ENCODE results near the gene ARL16. TPM values are rescaled to one million over a fixed set of nuclear protein-coding genes. Genes with fewer than 3 reads are reported as not detected.

ARL16 gene
- total RNA-seq, 1 donor from 2014 or later, result 19.5 TPM

DNA sequence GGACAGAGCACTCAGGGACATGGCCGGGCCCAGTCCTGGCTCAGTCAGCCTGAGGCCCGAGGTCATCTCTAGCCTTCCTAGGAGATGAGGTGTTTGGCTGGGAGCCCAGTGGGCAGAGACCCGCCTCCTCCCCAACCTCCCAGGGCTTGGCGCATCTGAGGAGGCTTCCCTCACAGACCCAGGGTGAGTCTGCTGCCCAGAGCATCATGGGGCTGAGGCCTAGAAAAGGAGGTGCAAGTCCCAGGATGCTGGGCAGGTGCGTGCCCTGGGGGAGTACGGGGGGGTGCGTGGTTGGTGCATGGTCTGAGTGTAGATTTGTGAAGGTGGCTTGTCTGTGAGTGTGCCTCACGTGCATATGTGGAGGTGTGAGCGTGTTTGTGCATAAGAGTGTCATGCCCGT, 31.9 kb downstream of the ARL16 start:
- no peak overlapping the region for H3K27ac ChIP-seq
- TF ChIP-seq, protein P1, sequence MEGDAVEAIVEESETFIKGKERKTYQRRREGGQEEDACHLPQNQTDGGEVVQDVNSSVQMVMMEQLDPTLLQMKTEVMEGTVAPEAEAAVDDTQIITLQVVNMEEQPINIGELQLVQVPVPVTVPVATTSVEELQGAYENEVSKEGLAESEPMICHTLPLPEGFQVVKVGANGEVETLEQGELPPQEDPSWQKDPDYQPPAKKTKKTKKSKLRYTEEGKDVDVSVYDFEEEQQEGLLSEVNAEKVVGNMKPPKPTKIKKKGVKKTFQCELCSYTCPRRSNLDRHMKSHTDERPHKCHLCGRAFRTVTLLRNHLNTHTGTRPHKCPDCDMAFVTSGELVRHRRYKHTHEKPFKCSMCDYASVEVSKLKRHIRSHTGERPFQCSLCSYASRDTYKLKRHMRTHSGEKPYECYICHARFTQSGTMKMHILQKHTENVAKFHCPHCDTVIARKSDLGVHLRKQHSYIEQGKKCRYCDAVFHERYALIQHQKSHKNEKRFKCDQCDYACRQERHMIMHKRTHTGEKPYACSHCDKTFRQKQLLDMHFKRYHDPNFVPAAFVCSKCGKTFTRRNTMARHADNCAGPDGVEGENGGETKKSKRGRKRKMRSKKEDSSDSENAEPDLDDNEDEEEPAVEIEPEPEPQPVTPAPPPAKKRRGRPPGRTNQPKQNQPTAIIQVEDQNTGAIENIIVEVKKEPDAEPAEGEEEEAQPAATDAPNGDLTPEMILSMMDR (IDR thresholded peaks at IDR 0.05), result no peak
- H3K9me3 ChIP-seq, result no peaks in the 10 kb centered on the region
- intact Hi-C loops (cut with DNase I), result no loop called here
- ATAC-seq (no peak), DNase-seq (no peak)
- no peak overlapping the region for H3K4me3 ChIP-seq
- H3K4me1 ChIP-seq, result no peaks in the 10 kb centered on the region
- no peaks in the 10 kb centered on the region for H3K36me3 ChIP-seq
- H3K27me3 ChIP-seq, result peaks cover 35% of the 10 kb centered on the region

DNA sequence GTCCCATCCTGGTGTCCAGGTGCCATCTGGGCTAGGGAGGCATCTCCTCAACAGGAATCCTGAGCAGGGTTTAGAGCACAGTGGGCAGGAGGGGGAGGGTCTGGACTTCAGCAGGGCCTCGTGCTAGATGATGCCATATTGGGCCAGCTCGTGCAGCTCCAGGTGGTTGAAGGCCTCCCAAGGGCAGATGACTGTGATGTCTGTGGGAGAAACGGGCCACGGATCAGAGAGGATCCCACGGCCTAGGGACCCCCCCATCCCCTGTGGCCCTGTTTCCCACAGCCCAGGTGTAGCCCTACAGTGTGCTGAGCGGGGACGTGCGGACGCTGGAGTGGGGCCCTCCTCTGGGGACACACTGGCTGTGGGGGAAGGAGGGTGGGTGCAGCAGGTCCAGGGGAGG, 32.6 kb downstream of the ARL16 start:
- ATAC-seq (no peak), DNase-seq (no peak)
- H3K4me3 ChIP-seq, result no peak overlapping the region
- H3K27ac ChIP-seq, result no peak overlapping the region
- H3K9me3 ChIP-seq, result no peaks in the 10 kb centered on the region
- H3K27me3 ChIP-seq, result peaks cover 35% of the 10 kb centered on the region
- H3K4me1 ChIP-seq, result no peaks in the 10 kb centered on the region
- intact Hi-C loops (cut with DNase I), result no loop called here
- no peaks in the 10 kb centered on the region for H3K36me3 ChIP-seq
- TF ChIP-seq, protein P1 (IDR thresholded peaks at IDR 0.05), result no peak

DNA sequence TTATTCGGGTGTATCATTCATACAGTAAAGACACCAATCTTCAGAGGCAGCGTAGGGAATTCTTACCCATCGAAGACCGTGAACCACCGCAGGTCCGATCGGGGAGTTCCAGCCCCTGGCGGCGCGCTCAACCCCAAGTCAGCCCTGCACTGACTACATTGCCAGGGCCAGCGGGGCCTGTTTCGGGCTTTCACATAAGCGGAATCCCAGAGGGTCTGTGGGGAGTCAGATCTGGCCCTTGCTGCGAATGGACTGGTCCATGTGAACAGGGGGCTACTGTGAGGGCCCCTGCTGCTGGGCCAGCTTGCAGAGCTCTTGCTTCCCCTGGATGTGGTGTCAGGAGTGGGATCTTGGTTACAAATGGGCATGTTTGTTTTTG, 34.9 kb downstream of the ARL16 start:
- no peaks in the 10 kb centered on the region for H3K36me3 ChIP-seq
- no peaks in the 10 kb centered on the region for H3K9me3 ChIP-seq
- TF ChIP-seq, protein P1 (IDR thresholded peaks at IDR 0.05), result no peak
- no peak overlapping the region for H3K4me3 ChIP-seq
- no peaks in the 10 kb centered on the region for H3K4me1 ChIP-seq
- intact Hi-C loops (cut with DNase I), result no loop called here
- DNase-seq (no peak), ATAC-seq (no peak)
- H3K27ac ChIP-seq, result no peak overlapping the region
- H3K27me3 ChIP-seq, result peaks cover 35% of the 10 kb centered on the region

DNA sequence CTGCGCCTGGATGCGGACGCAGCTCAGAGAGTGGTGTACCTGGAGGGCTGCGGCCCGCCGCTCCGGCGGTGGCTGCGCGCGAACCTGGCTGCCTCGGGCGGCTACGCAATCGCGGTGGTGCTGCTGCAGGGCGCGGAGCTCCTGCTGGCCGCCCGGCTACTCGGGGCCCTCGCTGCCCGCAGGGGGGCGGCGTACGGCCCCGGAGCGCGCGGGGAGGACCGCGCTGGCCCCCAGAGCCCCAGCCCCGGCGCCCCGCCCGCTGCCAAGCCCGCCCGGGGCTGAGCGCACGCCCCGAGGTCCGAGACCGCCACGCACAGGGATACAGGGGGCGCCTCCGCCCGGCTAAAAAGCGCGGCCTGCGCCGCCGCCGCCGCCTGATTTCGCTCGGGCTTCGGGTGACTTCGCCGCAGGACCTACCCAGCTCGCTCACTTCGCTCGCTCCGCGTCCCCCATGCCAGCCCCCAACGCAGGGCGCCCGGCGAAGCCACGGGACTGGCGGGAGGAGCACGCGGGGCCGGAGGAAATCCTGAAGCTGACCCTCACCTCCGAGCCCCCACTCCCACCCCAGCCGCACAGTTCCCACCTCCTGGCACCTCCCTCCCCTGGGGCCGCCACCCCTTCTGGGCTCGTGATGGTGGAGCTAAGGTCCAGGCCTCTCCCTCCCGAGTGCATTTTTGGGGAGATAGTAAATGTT, 35.4 kb downstream of the ARL16 start:
- Histone ChIP-seq H3K27ac (no peak overlapping the region), H3K36me3 (no peaks in the 10 kb centered on the region), H3K4me1 (no peaks in the 10 kb centered on the region), H3K4me3 (no peak overlapping the region), H3K27me3 (peaks cover 35% of the 10 kb centered on the region), H3K9me3 (no peaks in the 10 kb centered on the region)
- ATAC-seq, result no peak
- DNase-seq, result no peak
- intact Hi-C loops (cut with DNase I), result no loop called here
- TF ChIP-seq, protein P1 (IDR thresholded peaks at IDR 0.05), result no peak

DNA sequence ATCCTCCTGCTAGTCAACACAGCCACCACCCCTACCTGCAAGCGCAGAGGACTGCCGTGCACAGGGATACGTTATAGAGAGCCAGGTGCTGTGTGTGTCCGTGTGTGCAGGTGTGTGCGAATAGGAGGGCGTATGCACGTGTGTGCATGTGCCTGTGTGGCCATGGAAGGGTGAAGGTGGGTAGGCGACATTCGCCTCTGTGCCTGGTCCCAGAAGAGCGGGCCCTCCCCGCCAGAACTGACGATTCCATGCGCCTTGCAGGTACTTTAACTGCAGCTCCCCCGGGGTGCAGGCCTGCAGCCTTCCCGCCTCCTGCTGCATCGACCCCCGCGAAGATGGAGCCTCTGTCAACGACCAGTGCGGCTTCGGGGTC, 36.0 kb downstream of the ARL16 start:
- DNase-seq (no peak), ATAC-seq (no peak)
- Histone ChIP-seq H3K27me3 (peaks cover 35% of the 10 kb centered on the region), H3K27ac (no peak overlapping the region), H3K36me3 (no peaks in the 10 kb centered on the region), H3K4me3 (no peak overlapping the region), H3K4me1 (no peaks in the 10 kb centered on the region), H3K9me3 (no peaks in the 10 kb centered on the region)
- intact Hi-C loops (cut with DNase I), result no loop called here
- TF ChIP-seq, protein P1 (IDR thresholded peaks at IDR 0.05), result no peak

Data from upper lobe of right lung (tissue), 1 donor.